GM23248 (cell line): ENCODE measurements around the gene THADA.

Experiments used
- EZH2 ChIP-seq: fragments of 200-600 bp; sonication (generic); IDR thresholded peaks from 2 replicates; pipeline ENCODE4 v1.6.1; 2018; ENCODE audit warnings: antibody characterized with exemption, mild to moderate bottlenecking; ENCODE audit not compliant: insufficient read depth, poor library complexity, severe bottlenecking
- EZH2phosphoT487 ChIP-seq: fragments of 200-600 bp; sonication (generic); IDR thresholded peaks from 2 replicates; pipeline ENCODE4 v1.6.1; 2018; ENCODE audit warnings: antibody characterized with exemption, moderate library complexity, mild to moderate bottlenecking, low read depth; ENCODE audit not compliant: insufficient read depth

GRCh38 chr2:43233218-43234212 lies 362.3 kb downstream of the THADA start:
- no peak for TF ChIP-seq EZH2
- no peak for TF ChIP-seq EZH2phosphoT487
